ENCODE data around the gene TBKBP1.

DNA sequence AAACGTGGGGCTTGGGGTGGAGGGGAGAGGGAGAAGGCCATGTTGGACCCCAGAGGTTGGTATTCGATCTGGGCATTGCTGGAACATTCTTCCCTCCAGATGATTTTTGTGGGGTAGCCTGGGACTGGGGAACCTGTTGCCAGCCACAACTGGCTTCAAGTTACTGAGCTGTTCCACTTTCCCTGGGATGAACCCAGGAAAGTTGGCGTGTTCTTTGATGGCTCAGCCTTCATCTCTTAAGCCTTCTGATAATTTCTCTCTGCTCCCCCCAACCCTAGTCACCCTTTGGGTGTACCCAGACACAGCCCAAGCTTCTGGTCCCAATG lies 41.1 kb downstream of the TBKBP1 start:
- TF ChIP-seq POLR2A (IDR thresholded peaks at IDR 0.05; ENCODE audit: extremely low read depth, insufficient read length) = no peak
- TF ChIP-seq, protein P1, sequence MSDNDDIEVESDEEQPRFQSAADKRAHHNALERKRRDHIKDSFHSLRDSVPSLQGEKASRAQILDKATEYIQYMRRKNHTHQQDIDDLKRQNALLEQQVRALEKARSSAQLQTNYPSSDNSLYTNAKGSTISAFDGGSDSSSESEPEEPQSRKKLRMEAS (IDR thresholded peaks at IDR 0.05; ENCODE audit: low read depth, low read length) = no peak
- TF ChIP-seq, protein P2, sequence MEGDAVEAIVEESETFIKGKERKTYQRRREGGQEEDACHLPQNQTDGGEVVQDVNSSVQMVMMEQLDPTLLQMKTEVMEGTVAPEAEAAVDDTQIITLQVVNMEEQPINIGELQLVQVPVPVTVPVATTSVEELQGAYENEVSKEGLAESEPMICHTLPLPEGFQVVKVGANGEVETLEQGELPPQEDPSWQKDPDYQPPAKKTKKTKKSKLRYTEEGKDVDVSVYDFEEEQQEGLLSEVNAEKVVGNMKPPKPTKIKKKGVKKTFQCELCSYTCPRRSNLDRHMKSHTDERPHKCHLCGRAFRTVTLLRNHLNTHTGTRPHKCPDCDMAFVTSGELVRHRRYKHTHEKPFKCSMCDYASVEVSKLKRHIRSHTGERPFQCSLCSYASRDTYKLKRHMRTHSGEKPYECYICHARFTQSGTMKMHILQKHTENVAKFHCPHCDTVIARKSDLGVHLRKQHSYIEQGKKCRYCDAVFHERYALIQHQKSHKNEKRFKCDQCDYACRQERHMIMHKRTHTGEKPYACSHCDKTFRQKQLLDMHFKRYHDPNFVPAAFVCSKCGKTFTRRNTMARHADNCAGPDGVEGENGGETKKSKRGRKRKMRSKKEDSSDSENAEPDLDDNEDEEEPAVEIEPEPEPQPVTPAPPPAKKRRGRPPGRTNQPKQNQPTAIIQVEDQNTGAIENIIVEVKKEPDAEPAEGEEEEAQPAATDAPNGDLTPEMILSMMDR (IDR thresholded peaks at IDR 0.05; ENCODE audit: low read depth, low read length) = no peak

Measured in NB4 (cell line).